Hippocampal formation (tissue), 2 donors: ENCODE results near the gene MS4A15.
"Not testable (repeated sequence)": the region's sequence is repeated elsewhere in the genome, so short reads cannot be mapped to it uniquely, and the experiment has no call there.

Source experiments
- DNase-seq, 2 donors: peaks; one replicate each; lab custom pipeline; 2025; lab: John Stamatoyannopoulos, UW

MS4A15 gene

GRCh38 chr11:60756307-60757032, at the start of gene MS4A15:
Gene MS4A15, plus strand, starts transcription at chr11:60756867. Its CDS starts 6,867 bp downstream, at chr11:60763734.
- no peak for DNase-seq

GRCh38 chr11:60706931-60707330, 49.7 kb upstream of the MS4A15 start:
- no peak for DNase-seq

- DNase-seq, result no peak
Measured at GRCh38 chr11:60710482-60710881, 46.2 kb upstream of the MS4A15 start.

GRCh38 chr11:60711276-60711675, 45.4 kb upstream of the MS4A15 start:
- DNase-seq, result no peak

GRCh38 chr11:60713423-60713822, 43.2 kb upstream of the MS4A15 start:
- not testable (repeated sequence) for DNase-seq

GRCh38 chr11:60717956-60718355, 38.7 kb upstream of the MS4A15 start:
- DNase-seq, result no peak

GRCh38 chr11:60718524-60719316, 37.9 kb upstream of the MS4A15 start:
- DNase-seq, result no peak

GRCh38 chr11:60719391-60719790, 37.3 kb upstream of the MS4A15 start:
- DNase-seq, result no peak

- no peak for DNase-seq
Measured at GRCh38 chr11:60720460-60720859, 36.2 kb upstream of the MS4A15 start.

- no peak for DNase-seq
Measured at GRCh38 chr11:60724420-60724819, 32.2 kb upstream of the MS4A15 start, which contains the start of gene MS4A18. Gene MS4A18, plus strand, starts transcription at chr11:60724720.

- DNase-seq, result no peak
Measured at GRCh38 chr11:60725592-60725991, 31.1 kb upstream of the MS4A15 start.

GRCh38 chr11:60731586-60731985, 25.1 kb upstream of the MS4A15 start:
- no peak for DNase-seq

GRCh38 chr11:60734279-60734678, 22.4 kb upstream of the MS4A15 start:
- DNase-seq, result no peak

- DNase-seq, result no peak
Measured at GRCh38 chr11:60739114-60739513, 17.6 kb upstream of the MS4A15 start.

- DNase-seq, result no peak
Measured at GRCh38 chr11:60740573-60740972, 16.1 kb upstream of the MS4A15 start.

- DNase-seq, result no peak
Measured at GRCh38 chr11:60741421-60741820, 15.2 kb upstream of the MS4A15 start.

- DNase-seq, result no peak
Measured at GRCh38 chr11:60743058-60743457, 13.6 kb upstream of the MS4A15 start.

- DNase-seq, result no peak
Measured at GRCh38 chr11:60744114-60744513, 12.6 kb upstream of the MS4A15 start.

- no peak for DNase-seq
Measured at GRCh38 chr11:60747359-60747873, 9.3 kb upstream of the MS4A15 start.

- DNase-seq, result no peak
Measured at GRCh38 chr11:60748225-60748624, 8.4 kb upstream of the MS4A15 start.

- no peak for DNase-seq
Measured at GRCh38 chr11:60748821-60749220, 7.8 kb upstream of the MS4A15 start.

- DNase-seq, result no peak
Measured at GRCh38 chr11:60750911-60751310, 5.8 kb upstream of the MS4A15 start.

GRCh38 chr11:60753309-60753708, 3.4 kb upstream of the MS4A15 start:
- no peak for DNase-seq
